Stimulated activated CD8-positive, alpha-beta memory T cell treated with anti-CD3 and anti-CD28 coated beads, Interleukin-2, amount 100 ng/mL, for 48 hours (primary cell): ENCODE data around the gene EVPLL.
A peak's percentile ranks its signal among the peaks of the same experiment; 100 is the strongest.
"Not testable (repeated sequence)": the region's sequence is repeated elsewhere in the genome, so short reads cannot be mapped to it uniquely, and the experiment has no call there.

Experiments used
- DNase-seq, 2 donors: peaks; one replicate each; pipeline ENCODE4 v3.0.0-alpha.2; 2020; ENCODE audit warnings: low read depth in 2 of 2

EVPLL gene

GRCh38 chr17:18379246-18380146, 1.9 kb downstream of the EVPLL start:
- DNase-seq, result no peak

- no peak for DNase-seq
Observed at GRCh38 chr17:18380471-18381157, 3.0 kb downstream of the EVPLL start.

GRCh38 chr17:18381158-18381952, 3.8 kb downstream of the EVPLL start:
- no peak for DNase-seq

- no peak for DNase-seq
Observed at GRCh38 chr17:18381953-18382245, 4.3 kb downstream of the EVPLL start.

GRCh38 chr17:18382441-18383078, 5.0 kb downstream of the EVPLL start:
- DNase-seq, result no peak

GRCh38 chr17:18383079-18383481, 5.5 kb downstream of the EVPLL start:
- not testable (repeated sequence) for DNase-seq

- DNase-seq, result not testable (repeated sequence)
Observed at GRCh38 chr17:18384271-18384670, 6.7 kb downstream of the EVPLL start.

GRCh38 chr17:18387583-18387982, 10.0 kb downstream of the EVPLL start:
- DNase-seq, result not testable (repeated sequence)

- not testable (repeated sequence) for DNase-seq
Observed at GRCh38 chr17:18388266-18388665, 10.7 kb downstream of the EVPLL start.

- DNase-seq, result not testable (repeated sequence)
Observed at GRCh38 chr17:18388728-18389127, 11.2 kb downstream of the EVPLL start.

GRCh38 chr17:18401872-18402590, 24.5 kb downstream of the EVPLL start:
- DNase-seq, result not testable (repeated sequence)

GRCh38 chr17:18403166-18403565, 25.6 kb downstream of the EVPLL start:
- DNase-seq, result not testable (repeated sequence)

- not testable (repeated sequence) for DNase-seq
Observed at GRCh38 chr17:18403604-18404003, 26.0 kb downstream of the EVPLL start.

- not testable (repeated sequence) for DNase-seq
Observed at GRCh38 chr17:18408906-18409305, 31.3 kb downstream of the EVPLL start.

GRCh38 chr17:18409321-18409720, 31.7 kb downstream of the EVPLL start:
- DNase-seq, result not testable (repeated sequence)

GRCh38 chr17:18410736-18411135, 33.2 kb downstream of the EVPLL start:
- DNase-seq, result not testable (repeated sequence)

GRCh38 chr17:18411377-18411864, 33.8 kb downstream of the EVPLL start:
- DNase-seq, result peak in 1 of 2 donors; percentile 5

GRCh38 chr17:18412001-18412538, 34.5 kb downstream of the EVPLL start:
- not testable (repeated sequence) for DNase-seq

- DNase-seq, result not testable (repeated sequence)
Observed at GRCh38 chr17:18421521-18421920, 43.9 kb downstream of the EVPLL start.

GRCh38 chr17:18422464-18422863, 44.9 kb downstream of the EVPLL start:
- not testable (repeated sequence) for DNase-seq
